ENCODE data around the gene SYTL5. TPM values are rescaled to one million over a fixed set of nuclear protein-coding genes. Genes with fewer than 3 reads are reported as not detected.

Gene SYTL5
- total and polyA plus RNA-seq, 4 donors: 0.09 to 2.8 (median 1.0) TPM

GRCh38 chrX:38041237-38041636, 34.9 kb downstream of the SYTL5 start:
- 87% methylated on average over 3 of the region's 3 CpGs for WGBS
- no peak overlapping the region for H3K27ac ChIP-seq (ENCODE audit: low read depth in 1 of 2, low read length in 2 of 2)

More at GRCh38 chrX:38041237-38041636, 34.9 kb downstream of the SYTL5 start:
- no peak overlapping the region for H3K9ac ChIP-seq (ENCODE audit: low read depth in 1 of 2, low read length in 2 of 2)
- DNase-seq (ENCODE audit: low spot score): no peak
- no peaks in the 10 kb centered on the region for H3K36me3 ChIP-seq (ENCODE audit: control insufficient read depth in 4 of 4, insufficient read depth in 3 of 4, low read depth in 1 of 4, low read length in 3 of 4)
- H3K27me3 ChIP-seq (ENCODE audit: control insufficient read depth in 4 of 4, insufficient read depth in 4 of 4, low read length in 3 of 4): no peaks in the 10 kb centered on the region
- TF ChIP-seq, protein P1, sequence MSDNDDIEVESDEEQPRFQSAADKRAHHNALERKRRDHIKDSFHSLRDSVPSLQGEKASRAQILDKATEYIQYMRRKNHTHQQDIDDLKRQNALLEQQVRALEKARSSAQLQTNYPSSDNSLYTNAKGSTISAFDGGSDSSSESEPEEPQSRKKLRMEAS (IDR thresholded peaks at IDR 0.05): no peak
- TF ChIP-seq HNF4A (conservative IDR thresholded peaks at IDR 0.05) (no peak), TAF1 (conservative IDR thresholded peaks at IDR 0.05) (no peak), GABPA (IDR thresholded peaks at IDR 0.05 in 1 of 2, conservative IDR thresholded peaks at IDR 0.05 in 1 of 2) (no peak), REST (IDR thresholded peaks at IDR 0.05) (no peak), NR2F2 (IDR thresholded peaks at IDR 0.05) (no peak), FOXA2 (IDR thresholded peaks at IDR 0.05) (no peak), RXRA (IDR thresholded peaks at IDR 0.05) (no peak), CTCF (IDR thresholded peaks at IDR 0.05; ENCODE audit: low read depth, low read length, missing input control) (no peak), JUND (IDR thresholded peaks at IDR 0.05) (no peak), RAD21 (IDR thresholded peaks at IDR 0.05) (no peak), ZBTB33 (IDR thresholded peaks at IDR 0.05) (no peak), YY1 (IDR thresholded peaks at IDR 0.05) (no peak), FOXA1 (IDR thresholded peaks at IDR 0.05) (no peak)
- TF ChIP-seq, protein P2, sequence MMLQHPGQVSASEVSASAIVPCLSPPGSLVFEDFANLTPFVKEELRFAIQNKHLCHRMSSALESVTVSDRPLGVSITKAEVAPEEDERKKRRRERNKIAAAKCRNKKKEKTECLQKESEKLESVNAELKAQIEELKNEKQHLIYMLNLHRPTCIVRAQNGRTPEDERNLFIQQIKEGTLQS (IDR thresholded peaks at IDR 0.05): no peak
- H3K9me3 ChIP-seq (ENCODE audit: control insufficient read depth in 4 of 4, low read length in 3 of 4): no peaks in the 10 kb centered on the region
- no peak overlapping the region for H3K4me3 ChIP-seq (ENCODE audit: low read depth in 1 of 3, low read length in 3 of 3)
- no peaks in the 10 kb centered on the region for H3K4me1 ChIP-seq (ENCODE audit: control insufficient read depth in 4 of 4, insufficient read depth in 4 of 4, low read length in 3 of 4)

Measured in liver (tissue), 9 donors.